Left lung (tissue), 10 donors: Measurements from ENCODE around the gene FAN1. TPM values are rescaled to one million over a fixed set of nuclear protein-coding genes. Genes with fewer than 3 reads are reported as not detected.

Experiments used
- ATAC-seq: fragments of 200-7000 bp; cut with Tn5 transposase; one replicate; pipeline ENCODE4 v1.9.1; 2020; ENCODE audit warnings: moderate library complexity
- DNase-seq, 4 donors: peaks; one replicate each; pipeline ENCODE4 v3.0.0-alpha.2; 2013 to 2020
- H3K27ac ChIP-seq, 2 donors: fragments of 200-600 bp; sonication (generic) in 1 of 2; one replicate each; pipeline versions ENCODE4 v1.5.0 to v1.8.0; 2020 to 2021
- H3K27me3 ChIP-seq, 2 donors: fragments of 200-600 bp; sonication (generic) in 1 of 2; one replicate each; pipeline versions ENCODE4 v1.5.0 to v1.8.0; 2020 to 2021
- H3K36me3 ChIP-seq, 2 donors: fragments of 200-600 bp; sonication (generic) in 1 of 2; one replicate each; pipeline versions ENCODE4 v1.5.0 to v1.8.0; 2020 to 2021
- H3K4me1 ChIP-seq, 2 donors: fragments of 200-600 bp; one replicate each; pipeline ENCODE4 v1.8.0; 2021
- H3K4me3 ChIP-seq, 2 donors: fragments of 200-600 bp; sonication (generic) in 1 of 2; one replicate each; pipeline versions ENCODE4 v1.5.0 to v1.8.0; 2020 to 2021; ENCODE audit warnings: mild to moderate bottlenecking in 1 of 2
- H3K9me3 ChIP-seq, 2 donors: fragments of 200-600 bp; sonication (generic) in 1 of 2; one replicate each; pipeline versions ENCODE4 v1.5.0 to v1.8.0; 2020 to 2021
- intact Hi-C, 2 donors: fragments of 100-400 bp; cut with DNase I; formaldehyde crosslinking; loops; one replicate each; pipeline versions ENCODE4 v1.11.2 to v1.14.2; 2022
- polyA plus RNA-seq, 6 donors: library from polyadenylated mRNA; unstranded; fragments of 120-200 nt; gene quantifications; one replicate each; pipeline ENCODE4 v1.2.1, GENCODE V29; 2013; ENCODE audit not compliant: insufficient read length in 6 of 6
- total RNA-seq, 2 donors: library from RNA; stranded (reverse); fragmentation: NEBNext Ultra II Directional; extraction: Animal tissue kit (Norgen Biotek cat#: 25700); gene quantifications; one replicate each; pipeline ENCODE4 v1.2.1, GENCODE V29; 2021
- TF ChIP-seq, protein P1 (sequence below), 2 donors: fragments of 200-600 bp; sonication (generic) in 1 of 2; IDR thresholded peaks; one replicate each; pipeline versions ENCODE4 v1.5.0 to v1.8.0; 2021; ENCODE audit warnings: antibody characterized with exemption in 2 of 2
- donor health status: DM: no; HTN: yes; CAD: no.
- donor health status: DM: no; HTN: no; CAD: no.

Gene FAN1
- total and polyA plus RNA-seq, 8 donors, result 17.1 to 33.6 (median 32.0) TPM

DNA sequence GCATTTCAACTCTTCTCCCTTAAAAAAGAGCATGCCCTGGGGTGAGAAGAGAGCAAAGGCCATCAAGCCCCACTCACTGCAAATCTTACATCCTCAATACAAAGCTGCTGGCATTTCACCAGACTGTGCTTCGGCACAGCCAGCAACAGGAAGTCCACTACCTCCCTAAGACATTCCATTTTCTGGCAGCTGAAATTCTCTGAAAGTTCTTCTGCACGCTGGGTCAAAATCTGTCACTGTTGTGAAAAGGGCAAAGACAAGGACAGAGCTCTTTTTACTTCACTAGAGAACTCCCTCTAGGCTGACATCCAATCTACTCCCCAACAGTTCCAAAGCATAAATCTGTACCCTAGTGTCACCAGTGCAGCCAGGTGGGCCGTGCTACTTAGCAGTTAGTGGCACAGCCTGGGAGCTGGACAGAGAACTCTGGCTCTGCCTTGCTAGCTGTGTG is 81.4 kb downstream of the FAN1 start:
- H3K27ac ChIP-seq, result peak overlapping the region in 1 of 2 donors; percentile 24
- no peak overlapping the region for H3K4me3 ChIP-seq
- DNase-seq (peak in 1 of 4 donors; percentile 7), ATAC-seq (peak; percentile 52)
- intact Hi-C loops, result no loop called here
- H3K4me1 ChIP-seq, result peaks cover 25 to 65% of the 10 kb centered on the region in 2 donors
- TF ChIP-seq, protein P1, sequence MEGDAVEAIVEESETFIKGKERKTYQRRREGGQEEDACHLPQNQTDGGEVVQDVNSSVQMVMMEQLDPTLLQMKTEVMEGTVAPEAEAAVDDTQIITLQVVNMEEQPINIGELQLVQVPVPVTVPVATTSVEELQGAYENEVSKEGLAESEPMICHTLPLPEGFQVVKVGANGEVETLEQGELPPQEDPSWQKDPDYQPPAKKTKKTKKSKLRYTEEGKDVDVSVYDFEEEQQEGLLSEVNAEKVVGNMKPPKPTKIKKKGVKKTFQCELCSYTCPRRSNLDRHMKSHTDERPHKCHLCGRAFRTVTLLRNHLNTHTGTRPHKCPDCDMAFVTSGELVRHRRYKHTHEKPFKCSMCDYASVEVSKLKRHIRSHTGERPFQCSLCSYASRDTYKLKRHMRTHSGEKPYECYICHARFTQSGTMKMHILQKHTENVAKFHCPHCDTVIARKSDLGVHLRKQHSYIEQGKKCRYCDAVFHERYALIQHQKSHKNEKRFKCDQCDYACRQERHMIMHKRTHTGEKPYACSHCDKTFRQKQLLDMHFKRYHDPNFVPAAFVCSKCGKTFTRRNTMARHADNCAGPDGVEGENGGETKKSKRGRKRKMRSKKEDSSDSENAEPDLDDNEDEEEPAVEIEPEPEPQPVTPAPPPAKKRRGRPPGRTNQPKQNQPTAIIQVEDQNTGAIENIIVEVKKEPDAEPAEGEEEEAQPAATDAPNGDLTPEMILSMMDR (IDR thresholded peaks at IDR 0.05), result no peak
- H3K9me3 ChIP-seq, result no peaks in the 10 kb centered on the region
- no peaks in the 10 kb centered on the region for H3K27me3 ChIP-seq
- peaks cover 0 to 36% of the 10 kb centered on the region in 2 donors for H3K36me3 ChIP-seq

DNA sequence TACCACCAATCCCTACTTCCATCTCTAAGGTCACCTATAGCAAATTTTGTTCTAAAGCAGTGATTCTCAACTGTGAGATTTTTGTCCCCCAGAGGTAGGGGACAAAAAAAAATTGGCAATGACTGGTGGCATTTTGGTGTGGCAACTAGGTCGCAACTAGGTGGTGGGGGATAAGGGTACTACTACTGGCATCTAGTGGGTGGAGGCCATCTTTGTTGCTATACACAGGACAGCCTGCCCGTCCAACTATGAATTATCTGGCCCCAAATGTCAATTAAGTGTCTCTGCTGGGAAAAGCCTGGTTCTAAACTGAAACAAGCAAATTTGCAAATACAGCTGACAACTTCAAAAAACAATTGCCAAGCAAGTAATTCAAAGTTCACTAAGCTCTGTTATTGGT is 86.3 kb downstream of the FAN1 start:
- ATAC-seq, result no peak
- H3K27ac ChIP-seq, result peak overlapping the region; percentile 98 to 99
- peaks cover 0 to 21% of the 10 kb centered on the region in 2 donors for H3K36me3 ChIP-seq
- DNase-seq, result peak in 1 of 4 donors; percentile 10
- intact Hi-C loops, result no loop called here
- peak overlapping the region; percentile 79 to 86 for H3K4me3 ChIP-seq
- TF ChIP-seq, protein P1 (IDR thresholded peaks at IDR 0.05), result no peak
- peaks cover 19 to 47% of the 10 kb centered on the region in 2 donors for H3K4me1 ChIP-seq
- H3K27me3 ChIP-seq, result no peaks in the 10 kb centered on the region
- H3K9me3 ChIP-seq, result no peaks in the 10 kb centered on the region

DNA sequence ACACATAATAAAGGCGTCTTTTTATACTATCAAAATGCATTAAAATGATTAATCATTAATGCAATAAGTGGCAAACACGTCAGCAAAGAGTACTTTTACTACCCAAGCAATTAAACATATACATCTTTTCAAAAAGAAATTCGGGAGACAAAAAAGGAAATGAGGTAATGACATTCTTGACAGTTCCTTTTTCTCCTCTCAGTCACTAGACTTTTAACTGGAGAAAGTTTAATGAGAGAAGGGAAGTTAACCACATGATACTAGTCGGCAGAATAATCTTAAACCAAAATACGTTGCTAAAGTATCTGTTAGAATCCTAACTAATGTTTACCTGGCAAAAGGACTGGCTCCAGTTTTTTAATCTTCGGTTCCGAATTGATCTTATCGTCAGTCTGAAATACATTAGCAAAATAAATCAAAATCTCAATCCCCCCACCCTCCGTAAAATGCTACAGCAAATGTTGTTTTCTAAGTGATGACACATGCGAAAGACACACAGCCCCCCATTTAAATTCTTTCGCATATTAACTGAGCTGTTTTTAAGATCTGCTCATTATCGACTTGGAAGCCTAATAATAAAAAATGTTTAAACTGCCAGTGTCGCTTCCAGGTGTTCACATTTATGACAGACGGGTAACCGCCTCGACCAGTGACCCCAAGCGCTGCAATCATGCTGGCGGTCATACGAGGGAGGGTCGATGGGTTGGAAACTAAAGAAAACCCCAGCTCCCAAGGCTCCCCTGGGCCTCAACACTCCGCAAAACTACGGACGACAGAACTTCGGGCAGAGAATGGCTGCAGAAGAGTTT is 86.9 kb downstream of the FAN1 start:
- ATAC-seq (peak; percentile 19), DNase-seq (peak in 1 of 4 donors; percentile 11)
- Histone ChIP-seq H3K9me3 (no peaks in the 10 kb centered on the region), H3K36me3 (peaks cover 0 to 20% of the 10 kb centered on the region in 2 donors), H3K4me1 (peaks cover 13 to 41% of the 10 kb centered on the region in 2 donors), H3K27me3 (no peaks in the 10 kb centered on the region), H3K4me3 (peak overlapping the region; percentile 79 to 86), H3K27ac (peak overlapping the region; percentile 98 to 99)
- intact Hi-C loops, result no loop called here
- TF ChIP-seq, protein P1 (IDR thresholded peaks at IDR 0.05), result no peak

DNA sequence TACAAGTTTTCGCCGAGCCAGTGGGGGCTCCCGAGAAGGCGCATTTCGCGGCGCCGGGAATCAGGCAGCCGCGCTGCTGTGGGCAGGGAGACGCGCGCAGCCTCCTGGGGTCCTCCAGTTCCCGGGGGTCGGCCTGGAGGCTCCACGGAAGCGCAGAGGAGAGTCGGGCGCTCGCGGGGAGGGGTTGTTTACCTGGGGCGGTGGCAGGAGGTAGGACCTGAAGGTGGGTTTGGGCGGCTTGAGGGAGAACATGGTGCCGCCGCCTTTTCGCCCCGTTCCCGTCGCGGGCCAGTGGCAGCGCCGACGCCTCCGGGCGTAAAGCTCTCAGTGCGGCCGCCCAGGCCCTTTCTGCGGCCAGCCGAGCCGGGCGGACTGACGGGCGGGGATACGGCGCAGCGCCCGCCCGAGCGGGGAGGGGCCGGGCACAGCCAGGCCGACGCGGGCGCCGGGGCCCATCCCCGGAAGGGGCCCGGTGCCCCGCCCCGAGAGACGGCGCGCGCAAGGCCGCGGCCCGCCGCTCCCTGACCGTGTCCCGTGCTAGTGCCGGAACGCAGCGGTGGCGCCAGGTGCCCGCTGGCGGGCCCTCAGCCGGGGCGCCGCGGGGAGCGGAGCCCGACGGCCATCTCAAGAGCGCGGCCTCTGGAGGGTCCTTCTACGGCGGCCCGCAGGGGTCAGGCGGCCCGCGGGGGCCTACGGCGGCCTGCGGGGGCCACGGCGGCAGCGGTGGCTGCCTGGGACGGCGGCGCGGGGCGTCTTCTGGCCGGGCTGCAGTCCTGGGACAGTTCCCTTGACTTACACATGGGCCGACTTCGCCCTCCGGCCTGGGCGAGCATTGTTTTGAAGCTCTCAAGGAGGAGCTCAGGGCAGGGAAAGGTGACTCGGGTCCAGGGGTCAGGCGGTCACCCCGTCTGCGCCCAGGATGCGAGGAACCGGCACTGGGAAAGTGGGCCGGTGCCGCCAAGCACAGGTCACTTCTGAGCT is 87.8 kb downstream of the FAN1 start, which contains the start of gene MTMR10:
TSS of gene MTMR10 (minus strand) at position 374 of the 981 bp plus-strand sequence. CDS start at position 252, 122 bp downstream.
- peak within 1 kb of the TSS; percentile 98 to 99 for H3K27ac ChIP-seq
- peak; percentile 80 to 97 (median 84) for DNase-seq
- ATAC-seq, result peak; percentile 96
- peak within 1 kb of the TSS; percentile 79 to 86 for H3K4me3 ChIP-seq
- H3K27me3 ChIP-seq, result no peaks in the 10 kb centered on the region
- intact Hi-C loops, result no loop called here
- H3K9me3 ChIP-seq, result no peaks in the 10 kb centered on the region
- peaks cover 0 to 11% of the 10 kb centered on the region in 2 donors for H3K36me3 ChIP-seq
- peaks cover 11 to 37% of the 10 kb centered on the region in 2 donors for H3K4me1 ChIP-seq
- TF ChIP-seq, protein P1 (IDR thresholded peaks at IDR 0.05), result no peak
